GM19328 (cell line): Measurements from ENCODE around the gene KRTAP22-1.

ENCODE experiments used
- ATAC-seq: cut with Tn5 transposase; IDR thresholded peaks from one replicate; pipeline ENCODE4 v1.9.1; 2021; ENCODE audit warnings: mild to moderate bottlenecking, moderate library complexity; ENCODE audit not compliant: unreplicated experiment

The KRTAP22-1 gene

GRCh38 chr21:30600787-30601186, at the start of gene KRTAP22-1:
Gene KRTAP22-1, plus strand, starts transcription at chr21:30601087.
- ATAC-seq = no peak

- no peak for ATAC-seq
These were observed 48.1 kb upstream of the KRTAP22-1 start for GRCh38 chr21:30552782-30553181.

- no peak for ATAC-seq
These were observed 45.8 kb upstream of the KRTAP22-1 start for GRCh38 chr21:30555095-30555494.

- ATAC-seq = no peak
These were observed 39.5 kb upstream of the KRTAP22-1 start, which contains the start of gene KRTAP19-7 for GRCh38 chr21:30561264-30561895. Gene KRTAP19-7, minus strand, starts transcription at chr21:30561314. Its CDS starts 25 bp downstream, at chr21:30561289.

- no peak for ATAC-seq
These were observed 38.9 kb upstream of the KRTAP22-1 start for GRCh38 chr21:30561957-30562356.

- no peak for ATAC-seq
These were observed 37.8 kb upstream of the KRTAP22-1 start for GRCh38 chr21:30563072-30563471.

GRCh38 chr21:30563630-30564029, 37.3 kb upstream of the KRTAP22-1 start:
- no peak for ATAC-seq

GRCh38 chr21:30567617-30568016, 33.3 kb upstream of the KRTAP22-1 start:
- no peak for ATAC-seq

- no peak for ATAC-seq
These were observed 23.1 kb upstream of the KRTAP22-1 start for GRCh38 chr21:30577766-30578165.

- no peak for ATAC-seq
These were observed 21.5 kb upstream of the KRTAP22-1 start for GRCh38 chr21:30579346-30579745.

GRCh38 chr21:30580132-30580531, 20.8 kb upstream of the KRTAP22-1 start:
- ATAC-seq = no peak

GRCh38 chr21:30582870-30583269, 18.0 kb upstream of the KRTAP22-1 start:
- no peak for ATAC-seq

GRCh38 chr21:30590297-30590696, 10.6 kb upstream of the KRTAP22-1 start, which contains the start of gene KRTAP22-2:
Gene KRTAP22-2, minus strand, starts transcription at chr21:30590397.
- no peak for ATAC-seq

GRCh38 chr21:30592140-30592539, 8.7 kb upstream of the KRTAP22-1 start, which contains the start of gene KRTAP6-3:
Gene KRTAP6-3, plus strand, starts transcription at chr21:30592440. Its CDS starts 6 bp downstream, at chr21:30592446.
- no peak for ATAC-seq

- ATAC-seq = no peak
These were observed 2.1 kb upstream of the KRTAP22-1 start, which contains the start of gene KRTAP6-2 for GRCh38 chr21:30598802-30599201. Gene KRTAP6-2, minus strand, starts transcription at chr21:30598902. Its CDS starts 28 bp downstream, at chr21:30598874.

- ATAC-seq = no peak
These were observed 5.1 kb downstream of the KRTAP22-1 start for GRCh38 chr21:30605968-30606367.

GRCh38 chr21:30612132-30612531, 11.2 kb downstream of the KRTAP22-1 start:
- no peak for ATAC-seq

- no peak for ATAC-seq
These were observed 12.9 kb downstream of the KRTAP22-1 start, which contains the start of gene KRTAP6-1 for GRCh38 chr21:30613836-30614235. Gene KRTAP6-1, minus strand, starts transcription at chr21:30613930. Its CDS starts 26 bp downstream, at chr21:30613904.

- ATAC-seq = no peak
These were observed 14.3 kb downstream of the KRTAP22-1 start for GRCh38 chr21:30615199-30615598.

- ATAC-seq = no peak
These were observed 15.2 kb downstream of the KRTAP22-1 start, which contains the start of gene KRTAP20-1 for GRCh38 chr21:30616125-30616524. Gene KRTAP20-1, plus strand, starts transcription at chr21:30616425. Its CDS starts 30 bp downstream, at chr21:30616455.

- ATAC-seq = no peak
These were observed 19.2 kb downstream of the KRTAP22-1 start for GRCh38 chr21:30620080-30620479.

- ATAC-seq = no peak
These were observed 19.6 kb downstream of the KRTAP22-1 start, which contains the start of gene KRTAP20-4 for GRCh38 chr21:30620522-30620921. Gene KRTAP20-4, plus strand, starts transcription at chr21:30620627.
